HCT116 (cell line): ENCODE data around the gene NOTCH4. TPM values are rescaled to one million over a fixed set of nuclear protein-coding genes. Genes with fewer than 3 reads are reported as not detected.

Experiments
- ATAC-seq: fragments of 200-7000 bp; cut with Tn5 transposase; 2 replicates; pipeline ENCODE4 v1.9.1; 2020; ENCODE audit warnings: mild to moderate bottlenecking, moderate library complexity
- BruUV-seq: library from RNA; stranded (reverse); fragments of 400-500 nt; replicated peaks from 2 replicates; lab custom pipeline; 2021; lab: Mats Ljungman, UMichigan
- CTCF ChIA-PET: fragments of 300-600 bp; sonication (Branson Sonifier 250); formaldehyde crosslinking; loops from one replicate; lab custom pipeline; 2021; ENCODE audit warnings: antibody characterized with exemption; lab: Charles Lee
- POLR2A ChIA-PET: fragments of 300-600, 350-600 bp; sonication (Branson Sonifier 250); formaldehyde crosslinking; loops from one replicate; lab custom pipeline; 2021; ENCODE audit warnings: antibody characterized with exemption; lab: Charles Lee
- RAD21 ChIA-PET, 2 experiments: fragments of 300-600 bp; sonication (Branson Sonifier 250); formaldehyde crosslinking; loops; one replicate each; lab custom pipeline; 2023; ENCODE audit warnings: low total read pairs in 2 of 2; ENCODE audit not compliant: uncharacterized antibody in 2 of 2, unreplicated experiment in 2 of 2, low non-redundant PET in 1 of 2; lab: Charles Lee
- DNase-seq: peaks from one replicate; pipeline ENCODE4 v3.0.0-alpha.2; 2010; ENCODE audit warnings: low read depth, low spot score
- H2AFZ ChIP-seq: fragments of 200-600 bp; shearing (Covaris generic), sonication (generic); 2 replicates; pipeline ENCODE4 v1.6.1; 2017; ENCODE audit warnings: low read depth, mixed run types, mixed read lengths, antibody characterized with exemption, low read length; ENCODE audit not compliant: poor library complexity, severe bottlenecking
- H3K27ac ChIP-seq: 2 replicates; pipeline ENCODE4 v1.5.1; 2012; ENCODE audit warnings: low read depth, low read length
- H3K27me3 ChIP-seq: fragments of 200-600 bp; sonication (generic); 2 replicates; pipeline ENCODE4 v1.6.1; 2016; ENCODE audit warnings: mixed run types, low read length, mixed read lengths; ENCODE audit not compliant: insufficient read depth
- H3K36me3 ChIP-seq, 2 experiments: fragments of 200-500 bp in 1 of 2; fragments of 200-600 bp in 1 of 2; sonication (Bioruptor generic) in 1 of 2; sonication (generic) in 1 of 2; 2 replicates each; pipeline versions ENCODE4 v1.5.1 to v1.6.1; 2014 to 2016; ENCODE audit warnings: low read length in 2 of 2, inconsistent platforms in 1 of 2, mixed read lengths in 1 of 2, mixed run types in 1 of 2; ENCODE audit not compliant: insufficient read depth in 2 of 2, control insufficient read depth in 1 of 2
- H3K4me1 ChIP-seq, 2 experiments: fragments of 200-600 bp in 1 of 2; sonication (generic) in 1 of 2; 2 replicates each; pipeline versions ENCODE4 v1.5.1 to v1.6.1; 2012 to 2017; ENCODE audit warnings: low read length in 2 of 2, inconsistent platforms in 1 of 2, mild to moderate bottlenecking in 1 of 2, mixed read lengths in 1 of 2, mixed run types in 1 of 2, moderate library complexity in 1 of 2; ENCODE audit not compliant: insufficient read depth in 2 of 2, control insufficient read depth in 1 of 2
- H3K4me2 ChIP-seq: fragments of 200-600 bp; sonication (generic); 2 replicates; pipeline ENCODE4 v1.6.1; 2017; ENCODE audit warnings: mixed run types, low read length, mixed read lengths
- H3K4me3 ChIP-seq, 2 experiments: fragments of 200-600 bp in 1 of 2; sonication (generic) in 1 of 2; replicated peaks in 1 of 2; 2 replicates each; pipeline ENCODE4 v1.5.1; 2011 to 2016; ENCODE audit warnings: low read length in 2 of 2, control low read depth in 1 of 2, low read depth in 1 of 2, mild to moderate bottlenecking in 1 of 2, mixed read lengths in 1 of 2, mixed run types in 1 of 2
- H3K79me2 ChIP-seq: fragments of 200-600 bp; sonication (generic); 2 replicates; pipeline ENCODE4 v1.6.1; 2017; ENCODE audit warnings: mild to moderate bottlenecking, mixed run types, low read length, moderate library complexity, mixed read lengths; ENCODE audit not compliant: insufficient read depth
- H3K9ac ChIP-seq: fragments of 200-600 bp; sonication (generic); 2 replicates; pipeline ENCODE4 v1.6.1; 2016; ENCODE audit warnings: low read length, mixed read lengths
- H3K9me2 ChIP-seq: fragments of 200-600 bp; sonication (generic), shearing (Covaris generic); 2 replicates; pipeline ENCODE4 v1.6.1; 2017; ENCODE audit warnings: mixed run types, mild to moderate bottlenecking, moderate library complexity; ENCODE audit not compliant: insufficient read depth
- H3K9me3 ChIP-seq, 2 experiments: fragments of 200-500 bp in 1 of 2; fragments of 200-600 bp in 1 of 2; sonication (Bioruptor generic) in 1 of 2; sonication (generic) in 1 of 2; 2 replicates each; pipeline ENCODE4 v1.6.1; 2014 to 2017; ENCODE audit warnings: low read length in 2 of 2, mixed read lengths in 2 of 2, inconsistent platforms in 1 of 2, low read depth in 1 of 2, mild to moderate bottlenecking in 1 of 2, mixed run types in 1 of 2, moderate library complexity in 1 of 2; ENCODE audit not compliant: control insufficient read depth in 1 of 2, insufficient read depth in 1 of 2
- H4K20me1 ChIP-seq: fragments of 200-600 bp; sonication (generic), shearing (Covaris generic); 2 replicates; pipeline ENCODE4 v1.6.1; 2017; ENCODE audit warnings: mixed run types, mild to moderate bottlenecking, moderate library complexity; ENCODE audit not compliant: insufficient read depth
- CEBPB ChIP-seq: IDR thresholded peaks from 2 replicates; pipeline ENCODE4 v1.6.1; 2012; ENCODE audit warnings: low read depth
- EZH2phosphoT487 ChIP-seq: fragments of 200-600 bp; IDR thresholded peaks from 2 replicates; pipeline ENCODE4 v1.6.1; 2018; ENCODE audit warnings: antibody characterized with exemption, borderline replicate concordance
- intact Hi-C: fragments of 100-400 bp; cut with micrococcal nuclease; formaldehyde crosslinking; loops from 2 replicates; pipeline ENCODE4 v1.10.0; 2022
- total RNA-seq: library from RNA; stranded (reverse); gene quantifications from one replicate; pipeline ENCODE4 v1.2.1, GENCODE V29; 2021; ENCODE audit not compliant: unreplicated experiment
- TF ChIP-seq, protein P1 (sequence below): IDR thresholded peaks from 2 replicates; pipeline ENCODE4 v1.6.1; 2011; ENCODE audit warnings: mild to moderate bottlenecking, low read length, moderate library complexity; ENCODE audit not compliant: insufficient replicate concordance; ENCODE audit errors: extremely low read depth

Gene NOTCH4
- total RNA-seq, 1 experiment from 2014 or later: 0.81 TPM

DNA sequence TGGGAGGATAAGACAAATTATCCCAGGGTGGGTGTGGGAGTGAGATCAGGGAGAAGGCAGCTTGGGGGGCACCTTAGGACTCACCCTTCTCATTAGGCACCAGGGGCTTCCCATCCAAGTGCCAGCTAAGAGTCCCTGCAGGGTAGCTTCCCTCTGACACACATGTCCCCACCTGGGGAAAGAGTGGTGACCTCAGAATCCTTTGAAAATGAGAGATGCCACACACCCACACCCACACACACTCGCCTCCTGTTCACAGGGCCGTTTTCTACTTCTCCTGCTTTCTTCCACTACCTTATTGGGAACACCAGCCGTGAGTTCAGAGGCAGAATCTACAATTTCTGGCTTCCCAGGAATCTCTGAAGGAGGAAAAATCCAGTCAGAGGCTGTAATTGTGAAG lies 40.8 kb downstream of the NOTCH4 start (continued):
- TF ChIP-seq, protein P1, sequence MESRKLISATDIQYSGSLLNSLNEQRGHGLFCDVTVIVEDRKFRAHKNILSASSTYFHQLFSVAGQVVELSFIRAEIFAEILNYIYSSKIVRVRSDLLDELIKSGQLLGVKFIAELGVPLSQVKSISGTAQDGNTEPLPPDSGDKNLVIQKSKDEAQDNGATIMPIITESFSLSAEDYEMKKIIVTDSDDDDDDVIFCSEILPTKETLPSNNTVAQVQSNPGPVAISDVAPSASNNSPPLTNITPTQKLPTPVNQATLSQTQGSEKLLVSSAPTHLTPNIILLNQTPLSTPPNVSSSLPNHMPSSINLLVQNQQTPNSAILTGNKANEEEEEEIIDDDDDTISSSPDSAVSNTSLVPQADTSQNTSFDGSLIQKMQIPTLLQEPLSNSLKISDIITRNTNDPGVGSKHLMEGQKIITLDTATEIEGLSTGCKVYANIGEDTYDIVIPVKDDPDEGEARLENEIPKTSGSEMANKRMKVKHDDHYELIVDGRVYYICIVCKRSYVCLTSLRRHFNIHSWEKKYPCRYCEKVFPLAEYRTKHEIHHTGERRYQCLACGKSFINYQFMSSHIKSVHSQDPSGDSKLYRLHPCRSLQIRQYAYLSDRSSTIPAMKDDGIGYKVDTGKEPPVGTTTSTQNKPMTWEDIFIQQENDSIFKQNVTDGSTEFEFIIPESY: no peak
- no peak for TF ChIP-seq CEBPB

DNA sequence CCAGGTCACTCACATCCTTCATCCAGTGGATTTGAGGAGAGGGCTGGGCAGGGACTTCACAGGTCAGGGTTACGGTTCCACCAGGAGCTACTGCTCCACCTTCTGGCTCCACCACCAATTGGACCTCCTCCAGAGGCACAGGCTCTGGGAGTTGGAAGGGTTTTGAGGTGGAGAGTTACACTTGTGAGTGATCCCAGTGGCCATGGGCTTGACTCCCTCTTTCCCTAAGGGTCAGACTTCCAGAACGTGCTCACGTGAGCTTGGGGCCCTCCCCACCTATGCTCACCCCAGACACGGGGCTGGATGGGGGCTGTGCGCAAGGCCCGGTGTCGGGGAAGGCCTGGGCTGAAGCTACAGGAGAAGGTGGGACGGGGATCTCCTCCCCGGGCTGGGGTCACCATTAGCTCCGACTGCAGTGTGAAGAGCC lies 41.3 kb downstream of the NOTCH4 start:
- POLR2A ChIA-PET: interaction anchor here (0.6 to 1.3 kb wide), 3 partner anchors 8 to 517 kb away, joined by 3 to 4 read pairs (median 4); partner anchors contain the start of gene PBX2
- Histone ChIP-seq H3K4me2 (no peak overlapping the region), H3K4me1 (peaks cover 4 to 34% of the 10 kb centered on the region in 2 experiments; a peak in 3 of 4 replicates)
- TF ChIP-seq EZH2phosphoT487: no peak
- TF ChIP-seq, all 23 proteins: peak for 0
- no peak overlapping the region; the same call in 1 of the 2 replicates for H3K27ac ChIP-seq
- peaks cover 8% of the 10 kb centered on the region; the same call in 1 of the 2 replicates for H3K79me2 ChIP-seq
- no peak overlapping the region for H3K9ac ChIP-seq
- ChIA-PET CTCF (no interaction called here), RAD21 (no interaction called here)
- no peak overlapping the region for H2AFZ ChIP-seq
- no peak overlapping the region for H3K4me3 ChIP-seq
- peaks cover 10 to 13% of the 10 kb centered on the region in 2 experiments; a peak in 3 of 4 replicates for H3K36me3 ChIP-seq
- H3K9me3 ChIP-seq: no peaks in the 10 kb centered on the region
- H4K20me1 ChIP-seq: no peaks in the 10 kb centered on the region
- ATAC-seq: no peak
- BruUV-seq: no TSS peak
- DNase-seq: no peak
- H3K27me3 ChIP-seq: no peaks in the 10 kb centered on the region
- no peaks in the 10 kb centered on the region for H3K9me2 ChIP-seq
- intact Hi-C loops: no loop called here
